Neuronal stem cell (in vitro differentiated cells): Measurements from ENCODE around the gene PLXNA4.

Experiments used
- DNase-seq: peaks from one replicate; pipeline ENCODE4 v3.0.0-alpha.2; 2013; ENCODE audit warnings: low spot score
- H2AFZ ChIP-seq: one replicate; pipeline ENCODE4 v1.6.1; 2013; ENCODE audit warnings: mild to moderate bottlenecking, low read length, inconsistent platforms
- H2AK5ac ChIP-seq: 2 replicates; pipeline ENCODE4 v1.6.1; 2013; ENCODE audit warnings: low read depth, mild to moderate bottlenecking, inconsistent platforms, low read length, moderate library complexity, mixed read lengths
- H2BK120ac ChIP-seq: 2 replicates; pipeline ENCODE4 v1.6.1; 2013; ENCODE audit warnings: low read depth, mild to moderate bottlenecking, inconsistent platforms, low read length, moderate library complexity, mixed read lengths
- H2BK12ac ChIP-seq: one replicate; pipeline ENCODE4 v1.6.1; 2013; ENCODE audit warnings: low read length, inconsistent platforms
- H2BK15ac ChIP-seq: 2 replicates; pipeline ENCODE4 v1.6.1; 2013; ENCODE audit warnings: mild to moderate bottlenecking, low read length, inconsistent platforms, mixed read lengths
- H2BK5ac ChIP-seq: one replicate; pipeline ENCODE4 v1.6.1; 2013; ENCODE audit warnings: inconsistent platforms, mild to moderate bottlenecking, low read length, moderate library complexity
- H3K14ac ChIP-seq: one replicate; pipeline ENCODE4 v1.6.1; 2013; ENCODE audit warnings: low read length, inconsistent platforms
- H3K18ac ChIP-seq: 2 replicates; pipeline ENCODE4 v1.6.1; 2013; ENCODE audit warnings: low read length, inconsistent platforms
- H3K23ac ChIP-seq: 2 replicates; pipeline ENCODE4 v1.6.1; 2013; ENCODE audit warnings: low read depth, mild to moderate bottlenecking, mixed read lengths, low read length, inconsistent platforms; ENCODE audit not compliant: poor library complexity
- H3K27ac ChIP-seq: replicated peaks from 3 replicates; pipeline ENCODE4 v1.5.1; 2013; ENCODE audit warnings: low read length, inconsistent platforms
- H3K27me3 ChIP-seq, 3 experiments: 2 replicates each; pipeline ENCODE4 v1.6.1; 2013; ENCODE audit warnings: low read length in 3 of 3, mild to moderate bottlenecking in 2 of 3, inconsistent platforms in 1 of 3, low read depth in 1 of 3, mixed read lengths in 1 of 3, moderate library complexity in 1 of 3; ENCODE audit not compliant: control insufficient read depth in 3 of 3, insufficient read depth in 3 of 3
- H3K36me3 ChIP-seq, 2 donors: replicated peaks in 1 of 2; 2 replicates each; pipeline ENCODE4 v1.6.1; 2013; ENCODE audit warnings: low read length in 2 of 2; ENCODE audit not compliant: control insufficient read depth in 2 of 2, insufficient read depth in 2 of 2
- H3K4ac ChIP-seq: 2 replicates; pipeline ENCODE4 v1.6.1; 2013; ENCODE audit warnings: inconsistent platforms, mild to moderate bottlenecking, low read length, moderate library complexity
- H3K4me1 ChIP-seq, 2 donors: 1 replicate in 1 of 2; 2 replicates in 1 of 2; pipeline ENCODE4 v1.6.1; 2013; ENCODE audit warnings: low read length in 2 of 2, low read depth in 1 of 2; ENCODE audit not compliant: control insufficient read depth in 2 of 2, insufficient read depth in 1 of 2
- H3K4me2 ChIP-seq: one replicate; pipeline ENCODE4 v1.6.1; 2013; ENCODE audit warnings: mild to moderate bottlenecking, low read length, inconsistent platforms; ENCODE audit not compliant: insufficient read depth, poor library complexity, severe bottlenecking
- H3K4me3 ChIP-seq, 2 donors: 2 replicates each; pipeline ENCODE4 v1.5.1; 2013; ENCODE audit warnings: low read length in 2 of 2, mild to moderate bottlenecking in 2 of 2, inconsistent platforms in 1 of 2, moderate library complexity in 1 of 2
- H3K79me1 ChIP-seq: one replicate; pipeline ENCODE4 v1.6.1; 2013; ENCODE audit warnings: low read depth, mild to moderate bottlenecking, inconsistent platforms, low read length, moderate library complexity
- H3K9ac ChIP-seq: one replicate; pipeline ENCODE4 v1.6.1; 2013; ENCODE audit warnings: mild to moderate bottlenecking, low read depth, low read length, inconsistent platforms; ENCODE audit not compliant: poor library complexity
- H3K9me3 ChIP-seq, 2 donors: replicated peaks in 1 of 2; 2 replicates each; pipeline versions ENCODE3 to v1.6.1; 2013; ENCODE audit warnings: low read length in 2 of 2, mild to moderate bottlenecking in 2 of 2, inconsistent platforms in 1 of 2, low read depth in 1 of 2, mixed read lengths in 1 of 2, moderate library complexity in 1 of 2; ENCODE audit not compliant: control insufficient read depth in 2 of 2, insufficient read depth in 1 of 2
- H4K8ac ChIP-seq: one replicate; pipeline ENCODE4 v1.6.1; 2013; ENCODE audit warnings: low read depth, mild to moderate bottlenecking, inconsistent platforms, low read length, moderate library complexity
- H4K91ac ChIP-seq: one replicate; pipeline ENCODE4 v1.6.1; 2013; ENCODE audit warnings: low read length, low read depth, mild to moderate bottlenecking, inconsistent platforms; ENCODE audit not compliant: poor library complexity
- WGBS, 2 donors: extraction: QIAGEN DNeasy Blood & Tissue Kit; methylation state at CpG; one replicate each; pipeline ENCODE4 v1.1.7; 2013; ENCODE audit warnings: missing lambda C conversion rate in 2 of 2, mixed read lengths in 1 of 2; ENCODE audit not compliant: insufficient read length in 2 of 2, insufficient replicate concordance in 1 of 2; ENCODE audit errors: extremely low coverage in 2 of 2; 5-methylcytosine and 5-hydroxymethylcytosine counted together

The PLXNA4 gene

DNA sequence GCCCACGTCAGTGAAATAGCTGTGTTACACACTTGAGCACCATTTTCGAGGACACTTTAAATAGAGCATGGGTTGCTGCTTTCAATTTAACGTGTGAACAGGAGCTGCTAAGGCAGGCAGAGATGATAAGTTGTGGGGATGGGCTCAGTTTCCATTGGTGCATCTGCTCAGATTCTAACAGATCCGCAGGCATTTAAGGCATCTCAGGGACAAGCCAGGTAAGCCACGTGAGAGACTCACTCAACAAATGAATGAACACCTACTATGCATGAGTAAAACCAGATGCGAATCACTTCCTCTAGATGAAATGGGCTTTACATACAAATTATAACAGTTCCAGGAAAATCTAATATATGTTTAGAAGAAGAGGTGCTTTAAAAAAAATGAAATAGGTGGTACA is 34.6 kb downstream of the PLXNA4 start:
- no CpG with 5 or more reads among the region's 6 CpGs for WGBS, 2 donors

DNA sequence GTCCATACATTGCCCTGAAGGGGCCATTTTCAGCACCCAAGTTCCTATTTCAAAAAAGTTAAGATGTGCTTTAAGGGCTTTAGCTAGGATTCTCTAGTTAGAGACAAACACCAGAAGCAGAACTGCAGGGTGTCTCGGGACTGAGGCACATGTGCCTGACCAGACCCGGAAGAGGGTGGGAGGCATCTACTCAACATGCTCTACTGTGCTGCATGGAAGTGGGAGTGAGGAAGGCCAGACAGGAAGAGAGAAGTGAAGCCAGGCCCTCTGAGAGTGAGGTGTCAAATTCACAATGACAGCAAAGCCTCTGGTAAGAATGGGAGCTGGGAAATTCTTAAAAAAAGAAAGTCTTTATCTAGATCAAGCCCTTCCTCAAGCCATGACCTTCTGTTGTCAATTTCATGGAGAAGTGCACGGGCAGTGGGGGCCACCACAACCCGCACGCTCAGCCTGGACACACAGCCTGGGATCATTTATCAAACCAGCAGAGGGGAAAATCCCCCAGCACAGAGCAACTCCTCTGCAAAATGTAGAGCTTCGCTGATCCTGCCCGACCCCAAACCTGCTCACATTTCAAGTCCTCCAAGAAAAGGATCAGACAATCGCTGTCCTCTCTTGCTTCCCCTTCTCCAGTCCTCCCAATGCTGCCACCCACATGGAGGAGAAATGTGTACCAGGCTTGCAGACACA is 38.7 kb downstream of the PLXNA4 start:
- H3K4me1 ChIP-seq, result peaks cover 0 to 13% of the 10 kb centered on the region in 2 donors
- no peak overlapping the region for H3K23ac ChIP-seq
- H3K36me3 ChIP-seq, result no peaks in the 10 kb centered on the region
- H2AK5ac ChIP-seq, result no peak overlapping the region
- no peak overlapping the region for H3K4me2 ChIP-seq
- H4K91ac ChIP-seq, result no peak overlapping the region
- H2BK15ac ChIP-seq, result no peak overlapping the region
- H2BK12ac ChIP-seq, result no peak overlapping the region
- no peaks in the 10 kb centered on the region for H3K9me3 ChIP-seq
- no peak overlapping the region for H2BK120ac ChIP-seq
- no peaks in the 10 kb centered on the region for H3K79me1 ChIP-seq
- no peaks in the 10 kb centered on the region for H3K27me3 ChIP-seq
- H2BK5ac ChIP-seq, result no peak overlapping the region
- DNase-seq, result no peak
- H3K4ac ChIP-seq, result no peak overlapping the region
- H4K8ac ChIP-seq, result no peak overlapping the region
- peak overlapping the region; percentile 50 for H3K18ac ChIP-seq
- no peak overlapping the region for H3K4me3 ChIP-seq
- H3K14ac ChIP-seq, result no peak overlapping the region
- H2AFZ ChIP-seq, result no peak overlapping the region
- H3K9ac ChIP-seq, result no peak overlapping the region
- no peak overlapping the region for H3K27ac ChIP-seq
- no CpG with 5 or more reads among the region's 8 CpGs for WGBS, 2 donors

More for the DNA sequence above, 34.6 kb downstream of the PLXNA4 start:
- no peak overlapping the region for H4K91ac ChIP-seq
- no peaks in the 10 kb centered on the region for H3K79me1 ChIP-seq
- no peak overlapping the region for H4K8ac ChIP-seq
- H3K14ac ChIP-seq, result no peak overlapping the region
- H3K27ac ChIP-seq, result no peak overlapping the region
- H3K9me3 ChIP-seq, result no peaks in the 10 kb centered on the region
- no peak overlapping the region for H2BK120ac ChIP-seq
- H3K23ac ChIP-seq, result no peak overlapping the region
- H3K27me3 ChIP-seq, result no peaks in the 10 kb centered on the region
- H2BK12ac ChIP-seq, result no peak overlapping the region
- no peak overlapping the region for H3K4me3 ChIP-seq
- H2AK5ac ChIP-seq, result no peak overlapping the region
- DNase-seq, result no peak
- H2BK5ac ChIP-seq, result no peak overlapping the region
- no peak overlapping the region for H3K4me2 ChIP-seq
- no peak overlapping the region for H3K4ac ChIP-seq
- no peak overlapping the region for H3K18ac ChIP-seq
- H2BK15ac ChIP-seq, result no peak overlapping the region
- H3K4me1 ChIP-seq, result peaks cover 0 to 18% of the 10 kb centered on the region in 2 donors
- H2AFZ ChIP-seq, result no peak overlapping the region
- H3K9ac ChIP-seq, result no peak overlapping the region
- H3K36me3 ChIP-seq, result no peaks in the 10 kb centered on the region

DNA sequence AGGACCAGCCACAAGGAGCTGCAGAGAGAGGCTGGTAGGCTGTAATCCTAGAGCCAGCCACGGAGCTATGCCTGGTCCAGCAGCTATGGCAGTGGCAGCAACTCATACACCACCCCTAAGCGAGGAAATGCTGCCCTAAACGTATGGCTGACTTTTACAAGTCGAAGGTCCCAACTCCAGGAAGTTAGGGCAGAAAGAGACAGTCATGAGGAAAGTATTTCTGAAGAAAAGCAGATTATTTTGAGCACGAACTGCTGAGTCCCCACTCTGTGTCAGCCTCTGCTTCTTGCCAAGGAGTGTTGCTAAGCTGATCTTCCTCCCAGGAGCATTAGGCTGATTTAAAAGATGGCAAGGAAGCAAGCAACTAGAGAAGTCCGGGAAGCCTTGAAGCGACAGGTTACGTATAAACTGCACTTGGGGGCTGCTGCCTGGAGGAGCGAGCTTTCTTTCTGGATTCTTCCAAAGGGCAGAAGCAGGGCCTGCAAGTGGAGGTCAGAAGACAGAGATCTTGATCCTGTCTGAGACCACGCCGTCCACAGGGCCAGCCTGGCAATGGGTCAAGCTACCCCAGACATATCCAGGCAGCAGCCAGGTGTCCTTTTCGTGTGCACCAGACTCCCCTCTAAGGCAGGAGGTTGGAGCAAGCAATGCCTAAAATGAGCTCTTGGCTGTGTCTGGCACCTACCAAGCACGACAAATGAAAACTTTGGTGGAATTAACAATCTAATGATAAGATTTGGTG is 39.4 kb downstream of the PLXNA4 start:
- Histone ChIP-seq H3K4me2 (no peak overlapping the region), H2BK120ac (no peak overlapping the region), H2BK12ac (no peak overlapping the region), H2BK5ac (no peak overlapping the region), H3K27ac (no peak overlapping the region), H2AK5ac (no peak overlapping the region), H3K4me1 (peaks cover 0 to 13% of the 10 kb centered on the region in 2 donors), H3K4me3 (no peak overlapping the region), H3K4ac (no peak overlapping the region), H3K36me3 (no peaks in the 10 kb centered on the region), H3K9me3 (no peaks in the 10 kb centered on the region), H3K79me1 (no peaks in the 10 kb centered on the region), H3K9ac (no peak overlapping the region), H3K27me3 (no peaks in the 10 kb centered on the region), H4K8ac (no peak overlapping the region), H2BK15ac (no peak overlapping the region), H3K14ac (no peak overlapping the region), H3K23ac (no peak overlapping the region), H3K18ac (peak overlapping the region; percentile 59), H2AFZ (no peak overlapping the region), H4K91ac (no peak overlapping the region)
- DNase-seq, result no peak
- no CpG with 5 or more reads among the region's 13 CpGs for WGBS, 2 donors

DNA sequence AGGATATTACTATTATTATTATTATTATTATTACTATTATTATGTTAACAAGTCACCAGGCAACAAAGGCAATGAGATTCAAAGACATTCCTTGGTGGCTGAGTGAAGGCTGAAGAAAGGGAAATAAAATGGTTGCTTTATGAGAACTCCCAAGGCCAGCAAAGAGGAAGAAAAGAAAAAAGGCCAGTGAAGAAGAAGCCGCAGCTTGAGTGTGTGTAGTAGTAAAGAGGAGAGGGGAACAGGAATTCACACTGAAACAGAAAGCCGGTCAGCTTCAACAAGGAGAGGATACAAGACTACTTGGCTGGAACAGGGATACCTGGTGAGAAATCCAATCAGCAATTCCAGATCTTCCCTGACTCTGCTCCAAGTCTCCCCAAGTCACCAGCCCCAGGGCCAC is 42.4 kb downstream of the PLXNA4 start:
- no peak overlapping the region for H3K14ac ChIP-seq
- no peak overlapping the region for H3K27ac ChIP-seq
- H4K8ac ChIP-seq, result no peak overlapping the region
- no peak for DNase-seq
- no peak overlapping the region for H3K4ac ChIP-seq
- peaks cover 0 to 11% of the 10 kb centered on the region in 2 donors for H3K4me1 ChIP-seq
- no peaks in the 10 kb centered on the region for H3K79me1 ChIP-seq
- no peak overlapping the region for H3K23ac ChIP-seq
- H3K36me3 ChIP-seq, result no peaks in the 10 kb centered on the region
- no peak overlapping the region for H2BK15ac ChIP-seq
- H3K27me3 ChIP-seq, result no peaks in the 10 kb centered on the region
- H3K18ac ChIP-seq, result no peak overlapping the region
- no peak overlapping the region for H3K9ac ChIP-seq
- H3K9me3 ChIP-seq, result no peaks in the 10 kb centered on the region
- no peak overlapping the region for H2AFZ ChIP-seq
- no peak overlapping the region for H2BK12ac ChIP-seq
- no peak overlapping the region for H2BK120ac ChIP-seq
- no peak overlapping the region for H3K4me2 ChIP-seq
- no peak overlapping the region for H3K4me3 ChIP-seq
- no peak overlapping the region for H2BK5ac ChIP-seq
- H2AK5ac ChIP-seq, result no peak overlapping the region
- WGBS, 2 donors, result no CpG with 5 or more reads among the region's 2 CpGs
- H4K91ac ChIP-seq, result no peak overlapping the region
